Peyer's patch (tissue), 4 donors: ENCODE results near the gene SRPK2. TPM values are rescaled to one million over a fixed set of nuclear protein-coding genes. Genes with fewer than 3 reads are reported as not detected.
A peak's percentile ranks its signal among the peaks of the same experiment; 100 is the strongest.

ENCODE experiments used
- DNase-seq, 3 donors: peaks; one replicate each; pipeline ENCODE4 v3.0.0-alpha.2; 2017 to 2019
- H3K27ac ChIP-seq, 4 donors: fragments of 200-600 bp; sonication (generic); one replicate each; pipeline ENCODE4 v1.5.1; 2016 to 2019
- H3K27me3 ChIP-seq, 2 donors: fragments of 200-600 bp; sonication (generic); one replicate each; pipeline ENCODE4 v1.5.1; 2019
- H3K36me3 ChIP-seq, 3 donors: fragments of 200-600 bp; sonication (generic); one replicate each; pipeline ENCODE4 v1.5.1; 2016 to 2019
- H3K4me1 ChIP-seq, 4 donors: fragments of 200-600 bp; sonication (generic); one replicate each; pipeline ENCODE4 v1.5.1; 2016 to 2019
- H3K4me3 ChIP-seq, 4 donors: fragments of 200-600 bp; sonication (generic); 1 replicate in 3 of 4; 2 replicates in 1 of 4; pipeline ENCODE4 v1.5.1; 2016 to 2019; ENCODE audit warnings: mild to moderate bottlenecking in 1 of 4
- H3K9me3 ChIP-seq, 4 donors: fragments of 200-600 bp; sonication (generic); one replicate each; pipeline ENCODE4 v1.5.1; 2016 to 2019; ENCODE audit warnings: mild to moderate bottlenecking in 1 of 4
- CTCF ChIP-seq, 6 experiments: fragments of 450-650 bp in 4 of 6; fragments of 200-600 bp in 2 of 6; sonication (generic) in 1 of 6; IDR thresholded peaks; one replicate each; pipeline ENCODE4 v1.5.1; 2017 to 2019; ENCODE audit warnings: antibody characterized with exemption in 6 of 6, mild to moderate bottlenecking in 3 of 6, moderate library complexity in 1 of 6
- POLR2A ChIP-seq, 2 donors: fragments of 450-650 bp; IDR thresholded peaks; one replicate each; pipeline ENCODE4 v1.5.1; 2017; ENCODE audit warnings: antibody characterized with exemption in 2 of 2, mild to moderate bottlenecking in 2 of 2, moderate library complexity in 2 of 2
- total RNA-seq, 4 donors: library from RNA; depleted of rRNA; stranded (reverse); fragments of >200 nt; gene quantifications; one replicate each; pipeline ENCODE4 v1.1.0, GENCODE V29; 2016

Gene SRPK2
- total RNA-seq, 4 donors from 2014 or later = 25.7 to 96.6 (median 33.6) TPM

- H3K27me3 ChIP-seq = no peaks in the 10 kb centered on the region
- DNase-seq = peak; percentile 50 to 73 (median 64)
- peak overlapping the region in 3 of 4 donors; percentile 79 to 89 (median 80) for H3K27ac ChIP-seq
- peak overlapping the region; percentile 92 to 100 (median 98) for H3K4me3 ChIP-seq
- no peak for TF ChIP-seq POLR2A (IDR thresholded peaks at IDR 0.05)
- TF ChIP-seq CTCF (IDR thresholded peaks at IDR 0.05) = no peak
- no peaks in the 10 kb centered on the region for H3K36me3 ChIP-seq
- no peaks in the 10 kb centered on the region for H3K9me3 ChIP-seq
- peaks cover 0 to 11% (median 0%) of the 10 kb centered on the region in 4 donors for H3K4me1 ChIP-seq
These were observed 989 bp downstream of the SRPK2 start for GRCh38 chr7:105387508-105388355.

GRCh38 chr7:105377903-105378302 is 10.8 kb downstream of the SRPK2 start:
- Histone ChIP-seq H3K27me3 (no peaks in the 10 kb centered on the region), H3K4me1 (no peaks in the 10 kb centered on the region), H3K27ac (no peak overlapping the region), H3K36me3 (no peaks in the 10 kb centered on the region), H3K4me3 (no peak overlapping the region), H3K9me3 (no peaks in the 10 kb centered on the region)
- TF ChIP-seq POLR2A (IDR thresholded peaks at IDR 0.05) = no peak
- TF ChIP-seq CTCF (IDR thresholded peaks at IDR 0.05) = no peak
- no peak for DNase-seq

GRCh38 chr7:105376908-105377533 is 11.7 kb downstream of the SRPK2 start:
- DNase-seq = no peak
- Histone ChIP-seq H3K27ac (no peak overlapping the region), H3K4me3 (no peak overlapping the region), H3K4me1 (no peaks in the 10 kb centered on the region), H3K9me3 (no peaks in the 10 kb centered on the region), H3K27me3 (no peaks in the 10 kb centered on the region), H3K36me3 (no peaks in the 10 kb centered on the region)
- no peak for TF ChIP-seq POLR2A (IDR thresholded peaks at IDR 0.05)
- no peak for TF ChIP-seq CTCF (IDR thresholded peaks at IDR 0.05)

- no peaks in the 10 kb centered on the region for H3K27me3 ChIP-seq
- H3K9me3 ChIP-seq = no peaks in the 10 kb centered on the region
- no peaks in the 10 kb centered on the region for H3K36me3 ChIP-seq
- no peaks in the 10 kb centered on the region for H3K4me1 ChIP-seq
- TF ChIP-seq CTCF (IDR thresholded peaks at IDR 0.05) (no peak), POLR2A (IDR thresholded peaks at IDR 0.05) (no peak)
- no peak overlapping the region for H3K27ac ChIP-seq
- no peak for DNase-seq
- no peak overlapping the region for H3K4me3 ChIP-seq
These were observed 18.8 kb downstream of the SRPK2 start for GRCh38 chr7:105369944-105370343.

GRCh38 chr7:105367458-105367857 is 21.3 kb downstream of the SRPK2 start:
- TF ChIP-seq POLR2A (IDR thresholded peaks at IDR 0.05) (no peak), CTCF (IDR thresholded peaks at IDR 0.05) (no peak)
- Histone ChIP-seq H3K27ac (no peak overlapping the region), H3K4me3 (no peak overlapping the region), H3K4me1 (no peaks in the 10 kb centered on the region), H3K36me3 (no peaks in the 10 kb centered on the region), H3K9me3 (peaks cover 0 to 3% (median 0%) of the 10 kb centered on the region in 4 donors), H3K27me3 (no peaks in the 10 kb centered on the region)
- no peak for DNase-seq
